ENCODE measurements around the gene OR6K6.

The OR6K6 gene

DNA sequence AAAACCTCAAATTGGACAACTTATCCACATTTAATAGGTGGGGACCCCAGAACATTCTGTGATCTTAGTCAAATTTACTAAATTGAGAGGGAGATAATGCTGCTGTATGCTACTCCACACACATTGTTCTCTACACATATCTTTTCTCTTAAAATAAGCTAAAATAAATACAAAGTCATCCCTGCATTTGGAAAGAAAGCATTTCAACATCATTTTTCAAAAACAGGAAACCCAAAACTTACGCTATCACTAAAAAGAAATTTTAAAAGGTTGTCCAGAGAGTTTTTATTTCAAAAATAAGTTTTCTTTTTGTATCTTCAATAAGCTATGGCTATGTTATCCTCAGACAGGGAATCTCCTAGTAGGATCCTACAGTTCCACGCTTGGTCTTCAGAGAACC, 46.0 kb downstream of the OR6K6 start:
- DNase-seq (ENCODE audit: extremely low read depth in 1 of 2, low read depth in 1 of 2): no peak

GRCh38 chr1:158801396-158801795, 46.9 kb downstream of the OR6K6 start:
- DNase-seq (ENCODE audit: extremely low read depth in 1 of 2, low read depth in 1 of 2): no peak

- no peak for DNase-seq (ENCODE audit: extremely low read depth in 1 of 2, low read depth in 1 of 2)
Measured at GRCh38 chr1:158803678-158804077, 49.2 kb downstream of the OR6K6 start.
